H1 (cell line): ENCODE results near the gene BRIP1. TPM values are rescaled to one million over a fixed set of nuclear protein-coding genes. Genes with fewer than 3 reads are reported as not detected.

ENCODE experiments used
- CTCF ChIA-PET: fragments of 300-600 bp; sonication (Branson Sonifier 250); formaldehyde crosslinking; loops from one replicate; lab custom pipeline; 2021; ENCODE audit not compliant: partially characterized antibody; lab: Charles Lee
- POLR2A ChIA-PET: fragments of 300-600 bp; sonication (Branson Sonifier 250); formaldehyde crosslinking; loops from one replicate; lab custom pipeline; 2021; ENCODE audit warnings: inconsistent platforms; ENCODE audit not compliant: partially characterized antibody; lab: Charles Lee
- DNase-seq, 2 experiments: peaks; one replicate each; pipeline versions ENCODE4 v3.0.0 to v3.0.0-alpha.2; 2010 to 2022; ENCODE audit warnings: low spot score in 2 of 2, low read depth in 1 of 2, mixed read lengths in 1 of 2
- FAIRE-seq: peaks from 2 replicates; lab custom pipeline; 2011; peaks lifted over from hg19 to GRCh38; lab: Jason Lieb, UNC
- H2AFZ ChIP-seq: 2 replicates; pipeline ENCODE4 v1.8.1; 2012; ENCODE audit warnings: low read length, inconsistent platforms
- H2AK5ac ChIP-seq: 2 replicates; pipeline ENCODE4 v1.6.1; 2013; ENCODE audit warnings: low read depth, low read length
- H2BK120ac ChIP-seq: replicated peaks from 2 replicates; pipeline ENCODE3; 2013; ENCODE audit warnings: low read depth, low read length, inconsistent platforms
- H2BK12ac ChIP-seq: 2 replicates; pipeline ENCODE4 v1.6.1; 2013; ENCODE audit warnings: low read depth, low read length
- H2BK15ac ChIP-seq: 2 replicates; pipeline ENCODE4 v1.6.1; 2013; ENCODE audit warnings: low read length
- H2BK20ac ChIP-seq: 2 replicates; pipeline ENCODE4 v1.6.1; 2013; ENCODE audit warnings: low read length
- H2BK5ac ChIP-seq: 2 replicates; pipeline ENCODE4 v1.6.1; 2013; ENCODE audit warnings: low read depth, low read length
- H3K14ac ChIP-seq: 2 replicates; pipeline ENCODE4 v1.6.1; 2013; ENCODE audit warnings: inconsistent platforms; ENCODE audit not compliant: insufficient read length
- H3K18ac ChIP-seq: 2 replicates; pipeline ENCODE4 v1.6.1; 2013; ENCODE audit warnings: low read length; ENCODE audit errors: extremely low read depth
- H3K23ac ChIP-seq: 2 replicates; pipeline ENCODE4 v1.6.1; 2013; ENCODE audit warnings: inconsistent platforms; ENCODE audit not compliant: insufficient read length
- H3K23me2 ChIP-seq: 2 replicates; pipeline ENCODE4 v1.6.1; 2013; ENCODE audit warnings: low read depth, low read length
- H3K27ac ChIP-seq: 2 replicates; pipeline ENCODE4 v1.6.1; 2011; ENCODE audit warnings: low read depth, low read length, inconsistent platforms
- H3K27me3 ChIP-seq, 4 experiments: replicated peaks in 1 of 4; 1 replicate in 1 of 4; 2 replicates in 3 of 4; pipeline versions ENCODE4 v1.6.1 to v1.8.1; 2011 to 2013; ENCODE audit warnings: low read length in 3 of 4, mild to moderate bottlenecking in 3 of 4, inconsistent platforms in 2 of 4, mixed read lengths in 2 of 4, moderate library complexity in 1 of 4; ENCODE audit not compliant: control insufficient read depth in 3 of 4, insufficient read depth in 3 of 4; ENCODE audit errors: extremely low read depth in 1 of 4
- H3K36me3 ChIP-seq, 4 experiments: 2 replicates each; pipeline versions ENCODE4 v1.6.1 to v1.8.1; 2011 to 2013; ENCODE audit warnings: mild to moderate bottlenecking in 4 of 4, low read length in 3 of 4, moderate library complexity in 2 of 4, control low read depth in 1 of 4, inconsistent platforms in 1 of 4; ENCODE audit not compliant: insufficient read depth in 4 of 4, control insufficient read depth in 2 of 4
- H3K4ac ChIP-seq: replicated peaks from 2 replicates; pipeline ENCODE3; 2013; ENCODE audit warnings: low read length, low read depth, mixed read lengths, inconsistent platforms; ENCODE audit not compliant: insufficient read length
- H3K4me1 ChIP-seq, 4 experiments: replicated peaks in 1 of 4; 1 replicate in 1 of 4; 2 replicates in 3 of 4; pipeline versions ENCODE4 v1.6.1 to v1.8.1; 2011 to 2013; ENCODE audit warnings: low read length in 3 of 4, inconsistent platforms in 2 of 4, mixed read lengths in 1 of 4; ENCODE audit not compliant: insufficient read depth in 4 of 4, control insufficient read depth in 3 of 4
- H3K4me2 ChIP-seq, 2 experiments: 2 replicates each; pipeline versions ENCODE4 v1.6.1 to v1.8.1; 2011 to 2013; ENCODE audit warnings: low read depth in 2 of 2, low read length in 2 of 2, control low read depth in 1 of 2, inconsistent platforms in 1 of 2, mild to moderate bottlenecking in 1 of 2; ENCODE audit not compliant: insufficient read depth in 1 of 2
- H3K4me3 ChIP-seq, 4 experiments: fragments of 200-600, 300-600 bp in 1 of 4; sonication (generic), shearing (Covaris generic), sonication (Bioruptor Twin) in 1 of 4; 2 replicates each; pipeline versions ENCODE4 v1.5.1 to v1.8.1; 2011 to 2016; ENCODE audit warnings: low read length in 4 of 4, low read depth in 3 of 4, control low read depth in 2 of 4, inconsistent platforms in 2 of 4, mild to moderate bottlenecking in 2 of 4, mixed read lengths in 1 of 4, moderate library complexity in 1 of 4; ENCODE audit not compliant: insufficient read depth in 2 of 4; ENCODE audit errors: extremely low read depth in 1 of 4
- H3K56ac ChIP-seq: replicated peaks from 2 replicates; pipeline ENCODE3; 2013; ENCODE audit warnings: low read depth, mild to moderate bottlenecking, mixed read lengths, low read length, inconsistent platforms; ENCODE audit not compliant: insufficient read length
- H3K79me1 ChIP-seq: 2 replicates; pipeline ENCODE4 v1.6.1; 2013; ENCODE audit warnings: low read depth, low read length, control low read depth
- H3K79me2 ChIP-seq, 2 experiments: 2 replicates each; pipeline versions ENCODE4 v1.6.1 to v1.8.1; 2012 to 2013; ENCODE audit warnings: low read length in 2 of 2, mild to moderate bottlenecking in 2 of 2, inconsistent platforms in 1 of 2; ENCODE audit not compliant: insufficient read depth in 2 of 2, control insufficient read depth in 1 of 2
- H3K9ac ChIP-seq, 4 experiments: replicated peaks in 1 of 4; 1 replicate in 1 of 4; 2 replicates in 3 of 4; pipeline versions ENCODE4 v1.6.1 to v1.8.1; 2011 to 2013; ENCODE audit warnings: low read depth in 3 of 4, low read length in 3 of 4, control low read depth in 2 of 4, mild to moderate bottlenecking in 2 of 4, moderate library complexity in 2 of 4, inconsistent platforms in 1 of 4; ENCODE audit errors: extremely low read depth in 1 of 4
- H3K9me3 ChIP-seq, 2 experiments: 2 replicates each; pipeline versions ENCODE4 v1.6.1 to v1.8.1; 2012 to 2013; ENCODE audit warnings: mild to moderate bottlenecking in 2 of 2, moderate library complexity in 2 of 2, control low read depth in 1 of 2, inconsistent platforms in 1 of 2, low read depth in 1 of 2, low read length in 1 of 2, mixed read lengths in 1 of 2; ENCODE audit not compliant: insufficient read depth in 2 of 2
- H4K20me1 ChIP-seq, 2 experiments: replicated peaks in 1 of 2; 2 replicates each; pipeline versions ENCODE3 to v1.8.1; 2011 to 2013; ENCODE audit warnings: inconsistent platforms in 2 of 2, low read length in 2 of 2, mild to moderate bottlenecking in 1 of 2; ENCODE audit not compliant: insufficient read depth in 2 of 2, control insufficient read depth in 1 of 2
- H4K5ac ChIP-seq: 2 replicates; pipeline ENCODE4 v1.6.1; 2013; ENCODE audit warnings: low read length, low read depth, mixed read lengths, inconsistent platforms; ENCODE audit not compliant: insufficient read length
- H4K8ac ChIP-seq: 2 replicates; pipeline ENCODE4 v1.8.0; 2013; ENCODE audit warnings: mild to moderate bottlenecking, moderate library complexity, low read length, inconsistent platforms; ENCODE audit not compliant: insufficient read depth; ENCODE audit errors: extremely low read depth
- H4K91ac ChIP-seq: replicated peaks from 2 replicates; pipeline ENCODE3; 2013; ENCODE audit warnings: low read length, mixed read lengths, inconsistent platforms; ENCODE audit not compliant: insufficient read length
- ATF2 ChIP-seq: IDR thresholded peaks from 2 replicates; pipeline ENCODE4 v1.6.1; 2012; ENCODE audit warnings: low read length, inconsistent platforms
- BACH1 ChIP-seq: IDR thresholded peaks from 2 replicates; pipeline ENCODE4 v1.6.1; 2012; ENCODE audit warnings: low read length, improper control_type of control experiment
- EGR1 ChIP-seq: IDR thresholded peaks from 2 replicates; pipeline ENCODE4 v1.6.1; 2011; ENCODE audit warnings: low read depth, low read length, borderline replicate concordance
- EP300 ChIP-seq, 2 experiments: IDR thresholded peaks; 1 replicate in 1 of 2; 2 replicates in 1 of 2; pipeline ENCODE4 v1.6.1; 2011 to 2012; ENCODE audit warnings: low read depth in 2 of 2, low read length in 2 of 2, mild to moderate bottlenecking in 2 of 2, borderline replicate concordance in 1 of 2, inconsistent platforms in 1 of 2, moderate library complexity in 1 of 2
- GTF2F1 ChIP-seq: IDR thresholded peaks from 2 replicates; pipeline ENCODE4 v1.6.1; 2012; ENCODE audit warnings: low read depth, low read length, improper control_type of control experiment, borderline replicate concordance
- HDAC2 ChIP-seq, 2 experiments: fragments of 300-600 bp in 1 of 2; sonication (generic) in 1 of 2; IDR thresholded peaks; 2 replicates each; pipeline ENCODE4 v1.6.1; 2011 to 2012; ENCODE audit warnings: low read depth in 2 of 2, low read length in 2 of 2, mild to moderate bottlenecking in 2 of 2, moderate library complexity in 2 of 2, borderline replicate concordance in 1 of 2, inconsistent platforms in 1 of 2
- POLR2A ChIP-seq, 2 experiments: IDR thresholded peaks; 1 replicate in 1 of 2; 2 replicates in 1 of 2; pipeline ENCODE4 v1.6.1; 2011; ENCODE audit warnings: low read depth in 2 of 2, low read length in 2 of 2, mild to moderate bottlenecking in 2 of 2; ENCODE audit errors: control extremely low read depth in 1 of 2
- RBBP5 ChIP-seq: IDR thresholded peaks from 2 replicates; pipeline ENCODE4 v1.7.1; 2012; ENCODE audit warnings: low read depth, mild to moderate bottlenecking, inconsistent platforms, low read length, moderate library complexity, borderline replicate concordance
- TAF7 ChIP-seq: optimal IDR thresholded peaks from 2 replicates; pipeline ENCODE3; 2011; ENCODE audit warnings: low read depth, mild to moderate bottlenecking, inconsistent platforms, low read length, moderate library complexity, borderline replicate concordance
- TBP ChIP-seq: IDR thresholded peaks from 2 replicates; pipeline ENCODE4 v1.6.1; 2011; ENCODE audit warnings: low read depth, low read length, improper control_type of control experiment
- ZNF274 ChIP-seq: IDR thresholded peaks from 2 replicates; pipeline ENCODE4 v1.7.0; 2012; ENCODE audit warnings: low read length, borderline replicate concordance; ENCODE audit errors: extremely low read depth
- WGBS, 2 experiments: shearing (Covaris generic) in 1 of 2; methylation state at CpG; one replicate each; pipeline versions ENCODE4 v1.1.6 to v1.1.7; 2013 to 2015; ENCODE audit warnings: low lambda C conversion rate in 2 of 2, mixed read lengths in 2 of 2, inconsistent platforms in 1 of 2, low coverage in 1 of 2, missing lambda C conversion rate in 1 of 2; ENCODE audit not compliant: insufficient replicate concordance in 2 of 2, insufficient coverage in 1 of 2, insufficient read length in 1 of 2; ENCODE audit errors: extremely low coverage in 1 of 2, missing lambda C conversion rate in 1 of 2; 5-methylcytosine and 5-hydroxymethylcytosine counted together
- polyA plus RNA-seq, 7 experiments: library from polyadenylated mRNA; depleted of rRNA in 3 of 7; stranded (reverse) in 5 of 7; unstranded in 2 of 7; fragments of >200 nt in 5 of 7; fragments of 200-250 nt in 2 of 7; gene quantifications; 1 replicate in 5 of 7; 2 replicates in 1 of 7; 4 replicates in 1 of 7; pipeline versions ENCODE4 v1.2.1 to v1.2.3, GENCODE V29; 2011 to 2013; ENCODE audit warnings: missing spikeins in 2 of 7, mixed read lengths in 2 of 7
- total RNA-seq: library from RNA; stranded (reverse); fragmentation: NEBNext Ultra II Directional; extraction: Animal tissue kit (Norgen Biotek cat#: 25700); gene quantifications from 2 replicates; pipeline ENCODE4 v1.2.1, GENCODE V29; 2021

BRIP1 gene
- total and polyA plus RNA-seq, 2 of the 8 experiments (the other 6 are each of a cell fraction or from before 2014, with no cell fraction given), result 5.8 to 19.2 TPM

GRCh38 chr17:61663310-61663709 lies 200.0 kb downstream of the BRIP1 start:
- Histone ChIP-seq H3K4me2 (no peak overlapping the region), H4K20me1 (no peaks in the 10 kb centered on the region), H3K4me1 (no peaks in the 10 kb centered on the region), H2BK20ac (no peak overlapping the region), H3K9me3 (no peaks in the 10 kb centered on the region), H3K79me2 (no peaks in the 10 kb centered on the region), H4K8ac (no peak overlapping the region), H2BK5ac (no peak overlapping the region), H3K36me3 (no peaks in the 10 kb centered on the region), H3K23ac (no peak overlapping the region), H3K27me3 (no peaks in the 10 kb centered on the region), H3K23me2 (no peaks in the 10 kb centered on the region), H3K27ac (no peak overlapping the region), H2AK5ac (no peak overlapping the region), H4K91ac (no peak overlapping the region), H2BK120ac (no peak overlapping the region), H2AFZ (no peak overlapping the region), H2BK15ac (no peak overlapping the region), H3K56ac (no peak overlapping the region), H3K4ac (no peak overlapping the region), H3K4me3 (no peak overlapping the region), H3K79me1 (no peaks in the 10 kb centered on the region), H3K9ac (peak overlapping the region in 1 of 4 experiments; percentile 34; a peak in 1 of 7 replicates), H4K5ac (no peak overlapping the region), H3K14ac (no peak overlapping the region), H2BK12ac (no peak overlapping the region), H3K18ac (no peak overlapping the region)
- ChIA-PET CTCF (no interaction called here), POLR2A (no interaction called here)
- WGBS, 2 experiments, result 82% methylated on average over 4 of the region's 4 CpGs; no CpG with 5 or more reads in 1 of the 2 experiments
- no peak for DNase-seq
- no peak for FAIRE-seq
- TF ChIP-seq EP300 (IDR thresholded peaks at IDR 0.05; ENCODE audit: borderline replicate concordance in 1 of 2, low read depth in 2 of 2, low read length in 2 of 2), result no peak
- no peak for TF ChIP-seq ATF2
- TF ChIP-seq POLR2A (IDR thresholded peaks at IDR 0.05; ENCODE audit: control extremely low read depth in 1 of 2, low read depth in 2 of 2, low read length in 2 of 2), result no peak
- TF ChIP-seq BACH1, result no peak
- TF ChIP-seq ZNF274, result no peak
- no peak for TF ChIP-seq GTF2F1
- no peak for TF ChIP-seq TBP
- TF ChIP-seq HDAC2 (IDR thresholded peaks at IDR 0.05; ENCODE audit: borderline replicate concordance in 1 of 2, low read depth in 2 of 2, low read length in 2 of 2), result no peak
- TF ChIP-seq RBBP5, result no peak
- TF ChIP-seq EGR1, result no peak
- TF ChIP-seq TAF7, result no peak
